Pancreas (tissue), 10 donors: ENCODE data around the gene VPS9D1. TPM values are rescaled to one million over a fixed set of nuclear protein-coding genes. Genes with fewer than 3 reads are reported as not detected.

Source experiments
- ATAC-seq, 4 donors: fragments of 200-7000 bp; cut with Tn5 transposase; one replicate each; pipeline versions ENCODE4 v1.8.0 to v1.9.1; 2020; ENCODE audit warnings: mild to moderate bottlenecking in 4 of 4, moderate library complexity in 4 of 4
- DNase-seq, 6 donors: peaks; one replicate each; pipeline ENCODE4 v3.0.0-alpha.2; 2020
- FAIRE-seq: peaks from 2 replicates; lab custom pipeline; 2012; peaks lifted over from hg19 to GRCh38; lab: Jason Lieb, UNC
- H3K27ac ChIP-seq, 4 donors: fragments of 200-600 bp; sonication (generic); 1 replicate in 3 of 4; 2 replicates in 1 of 4; pipeline versions ENCODE4 v1.5.0 to v1.8.0; 2020
- H3K27me3 ChIP-seq, 4 donors: fragments of 200-600 bp; one replicate each; pipeline ENCODE4 v1.8.0; 2021
- H3K36me3 ChIP-seq, 3 donors: fragments of 200-600 bp; sonication (generic) in 1 of 3; one replicate each; pipeline versions ENCODE4 v1.5.0 to v1.8.0; 2020 to 2021
- H3K4me1 ChIP-seq, 3 donors: fragments of 200-600 bp; one replicate each; pipeline ENCODE4 v1.8.0; 2021
- H3K4me3 ChIP-seq, 4 donors: fragments of 200-600 bp; sonication (generic) in 2 of 4; one replicate each; pipeline versions ENCODE4 v1.5.0 to v1.8.0; 2020 to 2021
- H3K9me3 ChIP-seq, 4 donors: fragments of 200-600 bp; one replicate each; pipeline ENCODE4 v1.8.0; 2021
- CTCF ChIP-seq, 4 donors: fragments of 200-600 bp; sonication (generic) in 3 of 4; IDR thresholded peaks; one replicate each; pipeline versions ENCODE4 v1.5.0 to v1.8.0; 2021; ENCODE audit warnings: antibody characterized with exemption in 4 of 4
- WGBS, 2 donors: extraction: QIAGEN DNeasy Blood & Tissue Kit; methylation state at CpG; one replicate each; pipeline ENCODE4 v1.1.7; 2013; 5-methylcytosine and 5-hydroxymethylcytosine counted together
- intact Hi-C, 3 donors: fragments of 100-400 bp; cut with DNase I; formaldehyde crosslinking; loops; one replicate each; pipeline versions ENCODE4 v1.11.1 to v1.14.2; 2022
- polyA plus RNA-seq, 2 donors: library from polyadenylated mRNA; stranded (reverse); fragments of 200-250 nt; gene quantifications; one replicate each; pipeline ENCODE4 v1.2.3, GENCODE V29; 2013
- total RNA-seq, 6 donors: library from RNA; stranded (reverse); fragmentation: NEBNext Ultra II Directional in 4 of 6; extraction: Animal tissue kit (Norgen Biotek cat#: 25700) in 4 of 6; gene quantifications; one replicate each; pipeline versions ENCODE4 v1.2.1 to v1.2.4, GENCODE V29; 2021 to 2023
- donor health status: healthy with polysubstance abuse.
- donor health status: DM: no; HTN: no; CAD: no; lungs with moderate emphysema.
- donor health status: DM: no; HTN: no; CAD: no.
- donor health status: control.
- donor health status: control.
- donor health status: Bipolar disorder and iron deficiency.
- donor health status: DM: yes; HTN: yes; CAD: no.
- donor health status: DM: no; HTN: no; CAD: no.
- donor health status: DM: no; HTN: no; CAD: no.
- donor health status: DM: yes; HTN: yes; CAD: no.

The VPS9D1 gene
- total and polyA plus RNA-seq, 8 donors: 3.9 to 30.1 (median 6.4) TPM

DNA sequence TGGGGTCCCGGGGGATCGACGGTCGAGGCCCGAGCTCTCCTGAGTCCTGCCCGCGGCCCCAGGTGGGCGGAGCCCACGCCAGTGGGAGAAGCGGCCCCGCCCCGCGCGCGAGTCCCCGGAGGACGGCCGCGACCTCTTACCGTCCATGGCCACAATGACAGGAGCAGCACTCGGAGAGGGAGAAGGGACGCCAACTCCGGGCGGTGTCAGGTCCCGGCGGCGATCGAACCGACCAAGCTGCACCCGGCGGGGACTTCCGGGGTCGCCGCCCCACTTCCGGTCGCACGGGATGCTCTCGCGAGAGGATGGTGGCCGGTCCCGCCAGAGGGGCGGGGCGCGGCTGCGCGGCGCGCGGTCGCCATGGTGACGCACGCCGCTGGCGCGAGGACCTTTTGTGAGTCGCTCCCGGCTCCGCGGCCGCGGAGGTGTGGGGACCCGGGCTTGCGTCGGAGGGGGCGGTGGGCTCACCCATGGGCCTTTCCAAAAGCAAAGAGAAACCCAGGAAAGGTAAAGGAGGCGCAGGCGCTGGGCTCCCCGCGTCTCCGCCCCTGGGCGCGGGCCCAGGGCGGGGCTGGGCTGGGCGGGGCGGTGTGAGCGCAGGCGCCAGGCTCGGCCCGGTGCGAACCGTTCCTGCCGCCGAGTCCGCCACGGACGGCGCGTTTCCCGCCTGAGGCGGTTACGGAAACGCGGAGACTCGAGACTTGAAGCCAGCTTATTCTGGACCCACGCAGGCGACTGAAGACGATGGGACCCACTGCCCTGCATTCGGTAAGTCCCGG is 63.1 kb downstream of the VPS9D1 start, which contains the start of the genes CHMP1A and SPATA33:
Gene CHMP1A (minus strand): TSS at position 267 of the 779 bp plus-strand sequence. CDS start 120 bp downstream, at position 147.
Gene SPATA33 (plus strand): TSS at position 395 of the 779 bp plus-strand sequence. CDS start 76 bp downstream, at position 471.
- no peaks in the 10 kb centered on the region for H3K36me3 ChIP-seq
- no peaks in the 10 kb centered on the region for H3K27me3 ChIP-seq
- ATAC-seq (peak; percentile 95 to 98 (median 98)), DNase-seq (peak; percentile 86 to 98 (median 94)), FAIRE-seq (no peak)
- H3K4me1 ChIP-seq: peaks cover 11 to 13% (median 12%) of the 10 kb centered on the region in 3 donors
- H3K4me3 ChIP-seq: peak within 1 kb of the TSS; percentile 81 to 100 (median 98)
- intact Hi-C loops: no loop called here
- 0% methylated on average over 76 to 99 of the region's 99 CpGs for WGBS, 2 donors
- H3K9me3 ChIP-seq: no peaks in the 10 kb centered on the region
- peak within 1 kb of the TSS; percentile 31 to 64 (median 54) for H3K27ac ChIP-seq
- TF ChIP-seq CTCF (IDR thresholded peaks at IDR 0.05): no peak

Other genes starting within 250 kb of the VPS9D1 start
- 10 to 100 TPM; 43.9 to 74.0 (median 44.9) TPM for gene ANKRD11, start 230.3 kb downstream of the VPS9D1 start, total RNA-seq
- 10 to 100 TPM; 47.0 to 74.0 TPM for gene ANKRD11, start 230.3 kb downstream of the VPS9D1 start, polyA plus RNA-seq
- gene SPG7, start 212.5 kb downstream of the VPS9D1 start, total RNA-seq: 10 to 100 TPM; 25.7 to 56.2 (median 44.5) TPM
- 100 to 1,000 TPM; 164 to 212 TPM for gene SPG7, start 212.5 kb downstream of the VPS9D1 start, polyA plus RNA-seq
- gene RPL13, start 160.2 kb downstream of the VPS9D1 start, total RNA-seq: 1,000 to 10,000 TPM; 1,297 to 2,529 (median 1,763) TPM
- gene RPL13, start 160.2 kb downstream of the VPS9D1 start, polyA plus RNA-seq: 1,000 to 10,000 TPM; 3,226 to 6,500 TPM
- gene CPNE7, start 145.1 kb downstream of the VPS9D1 start, total RNA-seq: 1 to 10 TPM in 2 of 6 donors, under 1 TPM in 4; 0.12 to 1.6 (median 0.70) TPM
- 1 to 10 TPM; 3.8 to 4.5 TPM for gene CPNE7, start 145.1 kb downstream of the VPS9D1 start, polyA plus RNA-seq
- gene DPEP1, start 107.3 kb downstream of the VPS9D1 start, total RNA-seq: 100 to 1,000 TPM; 109 to 168 (median 125) TPM
- gene DPEP1, start 107.3 kb downstream of the VPS9D1 start, polyA plus RNA-seq: 100 to 1,000 TPM; 114 to 149 TPM
- gene CHMP1A, start 63.2 kb downstream of the VPS9D1 start, total RNA-seq: 10 to 100 TPM; 27.6 to 54.4 (median 30.6) TPM
- gene CHMP1A, start 63.2 kb downstream of the VPS9D1 start, polyA plus RNA-seq: 10 to 100 TPM; 54.2 to 71.4 TPM
- gene SPATA33, start 63.1 kb downstream of the VPS9D1 start, total RNA-seq: 1 to 10 TPM; 2.4 to 6.3 (median 3.3) TPM
- 1 to 10 TPM; 8.3 to 9.3 TPM for gene SPATA33, start 63.1 kb downstream of the VPS9D1 start, polyA plus RNA-seq
- 10 to 100 TPM; 33.7 to 92.7 (median 51.3) TPM for gene CDK10, start 34.2 kb downstream of the VPS9D1 start, total RNA-seq
- 100 to 1,000 TPM; 224 to 253 TPM for gene CDK10, start 34.2 kb downstream of the VPS9D1 start, polyA plus RNA-seq
- 10 to 100 TPM in 4 of 6 donors, 1 to 10 TPM in 2; 9.2 to 22.3 (median 11.1) TPM for gene SPATA2L, start 19.2 kb downstream of the VPS9D1 start, total RNA-seq
- gene SPATA2L, start 19.2 kb downstream of the VPS9D1 start, polyA plus RNA-seq: 10 to 100 TPM; 14.8 to 16.6 TPM
- 10 to 100 TPM in 4 of 6 donors, 1 to 10 TPM in 2; 7.9 to 18.7 (median 10.7) TPM for gene ZNF276, start 639 bp upstream of the VPS9D1 start, total RNA-seq
- gene ZNF276, start 639 bp upstream of the VPS9D1 start, polyA plus RNA-seq: 10 to 100 TPM; 29.1 to 49.3 TPM
- 1 to 10 TPM in 5 of 6 donors, under 1 TPM in 1; 0.51 to 3.0 (median 2.1) TPM for gene FANCA, start 95.7 kb upstream of the VPS9D1 start, total RNA-seq
- 1 to 10 TPM; 3.7 to 5.7 TPM for gene FANCA, start 95.7 kb upstream of the VPS9D1 start, polyA plus RNA-seq
- gene SPIRE2, start 107.6 kb upstream of the VPS9D1 start, total RNA-seq: 1 to 10 TPM; 1.6 to 3.8 (median 2.6) TPM
- gene SPIRE2, start 107.6 kb upstream of the VPS9D1 start, polyA plus RNA-seq: 10 to 100 TPM in 1 of 2 donors, 1 to 10 TPM in 1; 6.7 to 11.5 TPM
- gene TCF25, start 152.7 kb upstream of the VPS9D1 start, total RNA-seq: 100 to 1,000 TPM in 3 of 6 donors, 10 to 100 TPM in 3; 81.0 to 119 (median 100) TPM
- gene TCF25, start 152.7 kb upstream of the VPS9D1 start, polyA plus RNA-seq: 100 to 1,000 TPM; 193 to 250 TPM
- 1 to 10 TPM; 1.1 to 3.3 (median 1.6) TPM for gene MC1R, start 198.0 kb upstream of the VPS9D1 start, total RNA-seq
- gene MC1R, start 198.0 kb upstream of the VPS9D1 start, polyA plus RNA-seq: 10 to 100 TPM in 1 of 2 donors, 1 to 10 TPM in 1; 9.4 to 14.3 TPM
- 10 to 100 TPM in 1 of 6 donors, 1 to 10 TPM in 3, under 1 TPM in 2; 0.37 to 25.4 (median 1.6) TPM for gene TUBB3, start 202.4 kb upstream of the VPS9D1 start, total RNA-seq
- gene TUBB3, start 202.4 kb upstream of the VPS9D1 start, polyA plus RNA-seq: 1 to 10 TPM; 1.8 to 4.7 TPM
- gene DEF8, start 227.9 kb upstream of the VPS9D1 start, total RNA-seq: 10 to 100 TPM; 23.1 to 41.0 (median 27.5) TPM
- gene DEF8, start 227.9 kb upstream of the VPS9D1 start, polyA plus RNA-seq: 10 to 100 TPM; 68.8 to 72.2 TPM